Lung (tissue), 12 donors: ENCODE measurements around the gene RALBP1. TPM values are rescaled to one million over a fixed set of nuclear protein-coding genes. Genes with fewer than 3 reads are reported as not detected.
"Not testable (repeated sequence)": the region's sequence is repeated elsewhere in the genome, so short reads cannot be mapped to it uniquely, and the experiment has no call there.

Experiments
- ATAC-seq: fragments of 200-7000 bp; cut with Tn5 transposase; one replicate; pipeline ENCODE4 v1.9.1; 2020; ENCODE audit warnings: moderate number of reproducible peaks; ENCODE audit not compliant: insufficient read depth, low FRiP score
- DNase-seq, 3 donors: peaks; one replicate each; pipeline ENCODE4 v3.0.0-alpha.2; 2013 to 2017
- H3K27ac ChIP-seq, 2 donors: one replicate each; pipeline ENCODE4 v1.5.1; 2013; ENCODE audit warnings: mild to moderate bottlenecking in 2 of 2, moderate library complexity in 2 of 2, control low read depth in 1 of 2, inconsistent platforms in 1 of 2, low read depth in 1 of 2, low read length in 1 of 2
- H3K27me3 ChIP-seq, 3 donors: one replicate each; pipeline ENCODE4 v1.5.1; 2013; ENCODE audit warnings: low read length in 2 of 3; ENCODE audit not compliant: control insufficient read depth in 3 of 3, insufficient read depth in 3 of 3
- H3K36me3 ChIP-seq, 4 donors: one replicate each; pipeline ENCODE4 v1.5.1; 2013; ENCODE audit warnings: low read length in 4 of 4, mild to moderate bottlenecking in 1 of 4, moderate library complexity in 1 of 4; ENCODE audit not compliant: control insufficient read depth in 4 of 4, insufficient read depth in 4 of 4
- H3K4me1 ChIP-seq, 5 donors: one replicate each; pipeline ENCODE4 v1.5.1; 2013; ENCODE audit warnings: low read length in 5 of 5, mild to moderate bottlenecking in 2 of 5, moderate library complexity in 1 of 5; ENCODE audit not compliant: control insufficient read depth in 5 of 5, insufficient read depth in 5 of 5
- H3K4me3 ChIP-seq: one replicate; pipeline ENCODE4 v1.5.1; 2013; ENCODE audit warnings: mild to moderate bottlenecking, control low read depth, moderate library complexity
- H3K9ac ChIP-seq, 2 donors: one replicate each; pipeline ENCODE4 v1.5.1; 2013; ENCODE audit warnings: low read length in 2 of 2, control low read depth in 1 of 2; ENCODE audit not compliant: insufficient read depth in 1 of 2
- H3K9me3 ChIP-seq, 4 donors: one replicate each; pipeline ENCODE4 v1.5.1; 2013; ENCODE audit warnings: low read length in 3 of 4, mild to moderate bottlenecking in 1 of 4, moderate library complexity in 1 of 4; ENCODE audit not compliant: control insufficient read depth in 4 of 4, insufficient read depth in 3 of 4
- CTCF ChIP-seq: IDR thresholded peaks from 2 replicates; pipeline ENCODE4 v1.5.1; 2012; ENCODE audit warnings: mild to moderate bottlenecking; ENCODE audit errors: control extremely low read depth, extremely low read depth
- WGBS, 2 donors: extraction: QIAGEN DNeasy Blood & Tissue Kit; methylation state at CpG; one replicate each; pipeline ENCODE4 v1.1.7; 2013; 5-methylcytosine and 5-hydroxymethylcytosine counted together
- polyA plus RNA-seq, 2 donors: library from polyadenylated mRNA; stranded (reverse); fragments of 200-250 nt; gene quantifications; one replicate each; pipeline ENCODE4 v1.2.1, GENCODE V29; 2013
- total RNA-seq, 2 donors: library from RNA; depleted of rRNA in 1 of 2; stranded (reverse); fragments of >200 nt in 1 of 2; gene quantifications; one replicate each; pipeline ENCODE4 v1.2.1, GENCODE V29; 2014 to 2021
- donor health status: control.
- donor health status: control.
- donor health status: Bipolar disorder and iron deficiency.
- donor health status: healthy.
- donor health status: DM: yes; HTN: yes; CAD: no.

RALBP1 gene
- total and polyA plus RNA-seq, 4 donors: 19.8 to 58.2 (median 33.5) TPM

GRCh38 chr18:9428862-9429661, 46.3 kb upstream of the RALBP1 start:
- Histone ChIP-seq H3K4me3 (no peak overlapping the region), H3K9me3 (no peaks in the 10 kb centered on the region), H3K27ac (peak overlapping the region; percentile 24 to 40), H3K9ac (no peak overlapping the region), H3K27me3 (no peaks in the 10 kb centered on the region), H3K4me1 (peaks cover 0 to 26% (median 7%) of the 10 kb centered on the region in 5 donors), H3K36me3 (no peaks in the 10 kb centered on the region)
- no peak for TF ChIP-seq CTCF
- ATAC-seq: no peak
- DNase-seq: peak in 1 of 3 donors; percentile 38
- 90 to 95% methylated on average over 6 of the region's 6 CpGs for WGBS, 2 donors

- ATAC-seq (no peak), DNase-seq (peak in 1 of 3 donors; percentile 27)
- H3K4me3 ChIP-seq: no peak overlapping the region
- no peak overlapping the region for H3K9ac ChIP-seq
- H3K9me3 ChIP-seq: no peaks in the 10 kb centered on the region
- no peak for TF ChIP-seq CTCF
- H3K4me1 ChIP-seq: peaks cover 0 to 31% (median 7%) of the 10 kb centered on the region in 5 donors
- no peaks in the 10 kb centered on the region for H3K36me3 ChIP-seq
- H3K27me3 ChIP-seq: no peaks in the 10 kb centered on the region
- 47 to 67% methylated on average over 3 of the region's 3 CpGs for WGBS, 2 donors
- no peak overlapping the region for H3K27ac ChIP-seq
Measured at GRCh38 chr18:9429662-9429993, 45.7 kb upstream of the RALBP1 start.

GRCh38 chr18:9430315-9430714, 45.0 kb upstream of the RALBP1 start:
- WGBS, 2 donors: 91 to 95% methylated on average over 22 of the region's 22 CpGs
- H3K9me3 ChIP-seq, ATAC-seq: not testable (repeated sequence)

GRCh38 chr18:9431296-9431695, 44.0 kb upstream of the RALBP1 start:
- Histone ChIP-seq H3K4me1 (peaks cover 0 to 36% (median 7%) of the 10 kb centered on the region in 5 donors), H3K27ac (no peak overlapping the region), H3K27me3 (no peaks in the 10 kb centered on the region), H3K9me3 (no peaks in the 10 kb centered on the region), H3K36me3 (no peaks in the 10 kb centered on the region), H3K4me3 (no peak overlapping the region), H3K9ac (no peak overlapping the region)
- ATAC-seq (no peak), DNase-seq (no peak)
- no peak for TF ChIP-seq CTCF
- 91 to 96% methylated on average over 6 of the region's 6 CpGs for WGBS, 2 donors

More at GRCh38 chr18:9430315-9430714, 45.0 kb upstream of the RALBP1 start:
- not testable (repeated sequence) for H3K36me3 ChIP-seq, H3K27ac ChIP-seq, DNase-seq, H3K9ac ChIP-seq, H3K27me3 ChIP-seq, H3K4me3 ChIP-seq
- peaks cover 0 to 31% (median 7%) of the 10 kb centered on the region in 5 donors for H3K4me1 ChIP-seq

- whole genome bisulfite sequencing, 2 donors: 81 to 89% methylated on average over 10 of the region's 10 CpGs
- not testable (repeated sequence) for ATAC-seq
- DNase-seq: peak in 1 of 3 donors; percentile 27
Measured at GRCh38 chr18:9433122-9433521, 42.2 kb upstream of the RALBP1 start.

More at GRCh38 chr18:9433122-9433521, 42.2 kb upstream of the RALBP1 start:
- not testable (repeated sequence) for H3K36me3 ChIP-seq, H3K27me3 ChIP-seq, H3K27ac ChIP-seq, H3K9ac ChIP-seq, H3K4me3 ChIP-seq, H3K9me3 ChIP-seq
- H3K4me1 ChIP-seq: peaks cover 0 to 47% (median 7%) of the 10 kb centered on the region in 5 donors
